B cell (primary cell): ENCODE data around the gene ZNF79. TPM values are rescaled to one million over a fixed set of nuclear protein-coding genes. Genes with fewer than 3 reads are reported as not detected.

Experiments
- ATAC-seq: fragments of 200-7000 bp; cut with Tn5 transposase; one replicate; pipeline ENCODE4 v1.10.0; 2021; ENCODE audit warnings: low read depth, mild to moderate bottlenecking, moderate number of reproducible peaks, moderate library complexity
- CTCF ChIA-PET: fragments of 350-600 bp; sonication (Branson Sonifier 250); formaldehyde crosslinking; loops from one replicate; lab custom pipeline; 2021; ENCODE audit warnings: antibody characterized with exemption, inconsistent platforms; lab: Charles Lee
- POLR2A ChIA-PET: fragments of 350-600 bp; sonication (Branson Sonifier 250); formaldehyde crosslinking; loops from one replicate; lab custom pipeline; 2021; ENCODE audit warnings: antibody characterized with exemption; lab: Charles Lee
- DNase-seq: peaks from one replicate; pipeline ENCODE4 v3.0.0; 2013
- H2AFZ ChIP-seq: 2 replicates; pipeline ENCODE4 v1.6.1; 2012; ENCODE audit warnings: mild to moderate bottlenecking, low read depth, low read length; ENCODE audit not compliant: insufficient read depth, poor library complexity, severe bottlenecking
- H3K27ac ChIP-seq, 2 donors: 1 replicate in 1 of 2; 2 replicates in 1 of 2; pipeline ENCODE4 v1.5.1; 2012 to 2013; ENCODE audit warnings: low read length in 2 of 2, mild to moderate bottlenecking in 2 of 2, moderate library complexity in 1 of 2
- H3K27me3 ChIP-seq, 4 experiments: fragments of 200-600 bp in 1 of 4; sonication (generic) in 1 of 4; replicated peaks in 1 of 4; 1 replicate in 2 of 4; 2 replicates in 2 of 4; pipeline versions ENCODE4 v1.6.1 to v1.7.0; 2013 to 2016; ENCODE audit warnings: low read length in 3 of 4, mild to moderate bottlenecking in 2 of 4, mixed read lengths in 1 of 4, moderate library complexity in 1 of 4; ENCODE audit not compliant: insufficient read depth in 4 of 4, control insufficient read depth in 3 of 4; ENCODE audit errors: control extremely low read depth in 1 of 4
- H3K36me3 ChIP-seq, 2 experiments: replicated peaks in 1 of 2; 1 replicate in 1 of 2; 2 replicates in 1 of 2; pipeline versions ENCODE4 v1.6.1 to v1.7.1; 2013; ENCODE audit warnings: low read length in 1 of 2; ENCODE audit not compliant: insufficient read depth in 2 of 2, control insufficient read depth in 1 of 2; ENCODE audit errors: control extremely low read depth in 1 of 2, extremely low read depth in 1 of 2
- H3K4me1 ChIP-seq, 2 donors: fragments of 200-600 bp in 1 of 2; sonication (generic) in 1 of 2; 1 replicate in 1 of 2; 2 replicates in 1 of 2; pipeline versions ENCODE4 v1.5.1 to v1.6.1; 2013 to 2017; ENCODE audit warnings: low read length in 2 of 2; ENCODE audit not compliant: control insufficient read depth in 2 of 2, insufficient read depth in 2 of 2
- H3K4me2 ChIP-seq: replicated peaks from 2 replicates; pipeline ENCODE3; 2012; ENCODE audit warnings: mild to moderate bottlenecking, low read depth, low read length; ENCODE audit not compliant: poor library complexity, severe bottlenecking
- H3K4me3 ChIP-seq, 5 experiments: fragments of 200-600 bp in 1 of 5; sonication (generic) in 1 of 5; 1 replicate in 3 of 5; 2 replicates in 2 of 5; pipeline versions ENCODE4 v1.5.1 to v1.7.0; 2011 to 2016; ENCODE audit warnings: low read length in 4 of 5, mild to moderate bottlenecking in 4 of 5, low read depth in 2 of 5, control low read depth in 1 of 5, moderate library complexity in 1 of 5; ENCODE audit not compliant: insufficient read depth in 1 of 5; ENCODE audit errors: control extremely low read depth in 1 of 5, extremely low read depth in 1 of 5
- H3K79me2 ChIP-seq: fragments of 200-600 bp; sonication (generic); one replicate; pipeline ENCODE4 v1.6.0; 2016; ENCODE audit warnings: low read length; ENCODE audit not compliant: control insufficient read depth, insufficient read depth
- H3K9ac ChIP-seq: fragments of 200-600 bp; sonication (generic); 2 replicates; pipeline ENCODE4 v1.6.1; 2017; ENCODE audit warnings: mild to moderate bottlenecking, low read length, moderate library complexity
- H3K9me3 ChIP-seq, 3 donors: one replicate each; pipeline versions ENCODE4 v1.6.1 to v1.7.1; 2013; ENCODE audit warnings: low read length in 2 of 3; ENCODE audit not compliant: control insufficient read depth in 2 of 3, insufficient read depth in 1 of 3; ENCODE audit errors: control extremely low read depth in 1 of 3
- H4K20me1 ChIP-seq: 2 replicates; pipeline ENCODE4 v1.6.0; 2012; ENCODE audit warnings: mild to moderate bottlenecking, low read length; ENCODE audit not compliant: insufficient read depth, control insufficient read depth, poor library complexity, severe bottlenecking
- H3K27ac Mint-ChIP-seq: one replicate; pipeline ENCODE4 v1.8.0; 2021; ENCODE audit warnings: mixed read lengths
- H3K27me3 Mint-ChIP-seq: one replicate; pipeline ENCODE4 v1.8.0; 2021; ENCODE audit warnings: mixed read lengths
- H3K4me1 Mint-ChIP-seq: one replicate; pipeline ENCODE4 v1.8.0; 2021; ENCODE audit warnings: mixed read lengths
- H3K4me3 Mint-ChIP-seq: one replicate; pipeline ENCODE4 v1.8.0; 2021; ENCODE audit warnings: mixed read lengths
- H3K9me3 Mint-ChIP-seq: one replicate; pipeline ENCODE4 v1.8.0; 2022; ENCODE audit warnings: mixed read lengths; ENCODE audit not compliant: insufficient read depth
- CTCF ChIP-seq: fragments of 200-600 bp; IDR thresholded peaks from one replicate; pipeline ENCODE4 v1.8.0; 2022; ENCODE audit warnings: antibody characterized with exemption, mild to moderate bottlenecking
- EZH2 ChIP-seq: IDR thresholded peaks from 2 replicates; pipeline ENCODE4 v1.6.1; 2012; ENCODE audit warnings: borderline replicate concordance, low read depth, mild to moderate bottlenecking, moderate library complexity, low read length; ENCODE audit not compliant: insufficient read depth, poor library complexity, severe bottlenecking
- WGBS: methylation state at CpG from one replicate; pipeline ENCODE4 v1.1.5; 2013; ENCODE audit warnings: missing lambda C conversion rate; ENCODE audit not compliant: insufficient coverage; 5-methylcytosine and 5-hydroxymethylcytosine counted together
- intact Hi-C: fragments of 100-400 bp; cut with micrococcal nuclease; formaldehyde crosslinking; loops from one replicate; pipeline ENCODE4 v1.10.0; 2022
- polyA minus RNA-seq: library from RNA; depleted of rRNA, polyadenylated mRNA; stranded (reverse); fragments of >200 nt; gene quantifications from 2 replicates; pipeline ENCODE4 v1.2.3, GENCODE V29; 2012
- polyA plus RNA-seq: library from polyadenylated mRNA; depleted of rRNA; stranded (reverse); fragments of >200 nt; gene quantifications from 2 replicates; pipeline ENCODE4 v1.2.3, GENCODE V29; 2012
- total RNA-seq, 2 donors: library from RNA; stranded (reverse); fragments of 120-200 nt in 1 of 2; gene quantifications; 1 replicate in 1 of 2; 2 replicates in 1 of 2; pipeline versions ENCODE4 v1.2.3 to v1.2.4, GENCODE V29; 2013 to 2022

The ZNF79 gene
- total RNA-seq (16.1 and 17.7 TPM in 2 replicates), polyA plus RNA-seq (3.3 and 4.8 TPM in 2 replicates), polyA minus RNA-seq (9.9 and 12.6 TPM in 2 replicates)
- total RNA-seq (2013) = 9.2 TPM

DNA sequence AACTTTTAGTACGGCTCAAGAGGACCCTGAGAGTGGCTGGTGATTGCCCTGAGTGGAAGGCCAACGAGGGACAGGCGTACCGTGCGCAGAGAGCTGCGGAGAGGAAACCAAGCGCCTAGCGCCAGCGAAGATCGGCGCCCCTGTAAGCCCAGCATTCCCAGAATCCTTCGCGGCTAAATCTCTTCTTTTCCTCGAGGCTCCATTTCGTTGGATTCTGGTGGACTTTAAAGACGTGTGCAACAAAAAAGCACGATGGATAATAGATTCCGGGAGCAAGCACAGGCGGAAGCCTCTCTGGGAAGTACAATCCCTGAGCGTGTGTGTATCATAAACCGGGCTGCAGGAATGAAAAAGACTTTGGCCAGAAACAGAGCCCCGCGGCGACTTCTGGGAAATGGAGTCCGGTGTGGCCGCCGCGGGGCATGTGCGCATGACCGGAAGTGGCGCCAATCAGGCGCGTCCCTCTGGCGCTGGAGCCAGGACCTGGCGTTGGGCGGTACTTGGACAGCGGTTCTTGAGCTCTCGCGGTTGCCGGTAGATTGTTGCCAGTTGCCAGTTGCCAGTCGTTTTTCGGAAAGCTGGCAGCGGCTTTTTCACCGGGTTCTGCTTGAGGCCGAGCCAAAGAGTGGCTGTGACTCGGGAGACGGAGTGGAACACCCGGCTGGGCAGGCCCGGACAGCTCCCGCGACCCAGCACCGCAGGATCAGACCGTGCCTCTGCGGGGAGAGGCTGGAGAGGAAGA is at the start of gene ZNF79:
ZNF79 (plus strand) TSS at position 449 of the 742 bp plus-strand sequence. CDS start 406 bp downstream, outside the sequence.
- H3K9me3 ChIP-seq = no peaks in the 10 kb centered on the region
- H3K4me3 Mint-ChIP-seq = peak within 1 kb of the TSS; percentile 99
- peak within 1 kb of the TSS; percentile 56 to 79 for H3K27ac ChIP-seq
- no peaks in the 10 kb centered on the region for H3K9me3 Mint-ChIP-seq
- TF ChIP-seq CTCF (peak; percentile 9), EZH2 (no peak)
- under 1% methylated on average over 54 of the region's 54 CpGs for WGBS
- peak within 1 kb of the TSS; percentile 73 to 97 (median 86) for H3K4me3 ChIP-seq
- H3K4me1 Mint-ChIP-seq = peaks cover 36% of the 10 kb centered on the region
- peak within 1 kb of the TSS; percentile 87 for H3K4me2 ChIP-seq
- H3K27me3 ChIP-seq = no peaks in the 10 kb centered on the region
- peak within 1 kb of the TSS; percentile 92 for H2AFZ ChIP-seq
- H3K79me2 ChIP-seq = peaks cover 65% of the 10 kb centered on the region
- intact Hi-C loops = loop anchor here (1.0 kb wide), 5 partner anchors 27 to 257 kb away; partner anchors contain the start of genes LRSAM1, RPL12 and SLC2A8
- ChIA-PET POLR2A (interaction anchor here (0.6 to 1.8 kb wide), 5 partner anchors 27 to 643 kb away, joined by 3 to 8 read pairs (median 4); partner anchors contain the start of genes LRSAM1, RPL12 and SLC2A8), CTCF (interaction anchor here (1.0 to 1.8 kb wide), 4 partner anchors 20 to 27 kb away, joined by 3 to 5 read pairs (median 4); partner anchors contain the start of genes LRSAM1, RPL12 and SLC2A8)
- DNase-seq (peak; percentile 93), ATAC-seq (peak; percentile 94)
- peak within 1 kb of the TSS; percentile 87 for H3K9ac ChIP-seq
- peaks cover 19 to 25% of the 10 kb centered on the region in 2 donors for H3K4me1 ChIP-seq
- H3K27me3 Mint-ChIP-seq = no peaks in the 10 kb centered on the region
- H4K20me1 ChIP-seq = peaks cover 9% of the 10 kb centered on the region
- peaks cover 0 to 8% of the 10 kb centered on the region in 2 experiments for H3K36me3 ChIP-seq
- peak within 1 kb of the TSS; percentile 95 for H3K27ac Mint-ChIP-seq

DNA sequence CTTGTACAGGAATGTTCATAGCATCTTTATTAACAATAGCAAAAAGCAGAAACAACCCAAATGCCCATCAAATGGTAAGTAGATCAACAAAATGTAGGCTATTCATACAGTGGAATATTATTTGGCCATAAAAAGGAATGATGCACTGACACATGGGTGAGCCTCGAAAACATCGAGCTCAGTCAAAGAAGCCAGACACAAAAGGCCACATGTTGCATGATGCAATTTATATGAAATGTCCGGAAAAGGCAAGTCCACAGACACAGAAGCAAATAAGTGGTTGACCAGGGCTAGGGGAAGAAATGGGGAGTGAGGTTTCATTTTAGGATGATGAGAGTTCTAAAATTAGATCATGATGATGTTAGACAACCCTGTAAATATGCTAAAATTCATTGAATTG is 43.7 kb upstream of the ZNF79 start:
- no peak overlapping the region for H3K4me3 ChIP-seq
- ATAC-seq (no peak), DNase-seq (no peak)
- peaks cover 0 to 8% (median 0%) of the 10 kb centered on the region in 3 donors for H3K9me3 ChIP-seq
- WGBS = 92% methylated on average over 3 of the region's 3 CpGs
- TF ChIP-seq CTCF (no peak), EZH2 (no peak)
- intact Hi-C loops = no loop called here
- H3K4me3 Mint-ChIP-seq = no peak overlapping the region
- no peak overlapping the region for H3K4me2 ChIP-seq
- no peak overlapping the region for H3K27ac ChIP-seq
- H3K4me1 Mint-ChIP-seq = no peaks in the 10 kb centered on the region
- ChIA-PET POLR2A (no interaction called here), CTCF (no interaction called here)
- H3K4me1 ChIP-seq = no peaks in the 10 kb centered on the region
- H3K27me3 Mint-ChIP-seq = peaks cover 20% of the 10 kb centered on the region
- H3K9ac ChIP-seq = no peak overlapping the region
- no peak overlapping the region for H3K27ac Mint-ChIP-seq
- no peaks in the 10 kb centered on the region for H3K36me3 ChIP-seq
- H3K79me2 ChIP-seq = no peaks in the 10 kb centered on the region
- H3K27me3 ChIP-seq = peaks cover 0 to 10% (median 4%) of the 10 kb centered on the region in 4 experiments
- no peak overlapping the region for H2AFZ ChIP-seq
- no peaks in the 10 kb centered on the region for H3K9me3 Mint-ChIP-seq
- H4K20me1 ChIP-seq = no peaks in the 10 kb centered on the region
